WTC11 (cell line): ENCODE data around the gene LRFN2. TPM values are rescaled to one million over a fixed set of nuclear protein-coding genes. Genes with fewer than 3 reads are reported as not detected.

ENCODE experiments used
- ATAC-seq: fragments of 200-7000 bp; cut with Tn5 transposase; 2 replicates; pipeline ENCODE4 v1.10.0; 2021; ENCODE audit warnings: mild to moderate bottlenecking, moderate library complexity
- CTCF ChIA-PET: fragments of 300-600 bp; sonication (Branson Sonifier 250); formaldehyde crosslinking; loops from one replicate; lab custom pipeline; 2021; ENCODE audit warnings: antibody characterized with exemption; lab: Charles Lee
- POLR2A ChIA-PET: fragments of 350-600 bp; sonication (Branson Sonifier 250); formaldehyde crosslinking; loops from one replicate; lab custom pipeline; 2021; ENCODE audit warnings: antibody characterized with exemption; lab: Charles Lee
- DNase-seq: peaks from one replicate; pipeline ENCODE4 v3.0.0; 2021; ENCODE audit warnings: low spot score
- H3K27ac Mint-ChIP-seq: 2 replicates; pipeline ENCODE4 v1.8.0; 2021; ENCODE audit warnings: mixed read lengths
- H3K27me3 Mint-ChIP-seq: 2 replicates; pipeline ENCODE4 v1.8.0; 2021; ENCODE audit warnings: low read depth, mild to moderate bottlenecking, moderate library complexity, mixed read lengths
- H3K36me3 Mint-ChIP-seq: 2 replicates; pipeline ENCODE4 v1.8.0; 2021; ENCODE audit warnings: mixed read lengths
- H3K4me1 Mint-ChIP-seq: 2 replicates; pipeline ENCODE4 v1.8.0; 2022; ENCODE audit warnings: mixed read lengths
- H3K4me3 Mint-ChIP-seq: 2 replicates; pipeline ENCODE4 v1.8.0; 2021; ENCODE audit warnings: mild to moderate bottlenecking, moderate library complexity, mixed read lengths
- H3K9me3 Mint-ChIP-seq: 2 replicates; pipeline ENCODE4 v1.8.0; 2021; ENCODE audit warnings: mixed read lengths
- CREB1 ChIP-seq: sonication (generic); formaldehyde crosslinking; IDR thresholded peaks from 2 replicates; pipeline ENCODE4 v1.8.0; 2023; ENCODE audit warnings: mild to moderate bottlenecking, missing genetic modification reagents
- CREM ChIP-seq: sonication (generic); formaldehyde crosslinking; IDR thresholded peaks from 2 replicates; pipeline ENCODE4 v1.8.1; 2022; ENCODE audit warnings: mild to moderate bottlenecking, missing genetic modification reagents, moderate library complexity
- ELF4 ChIP-seq: sonication (generic); formaldehyde crosslinking; IDR thresholded peaks from 2 replicates; pipeline ENCODE4 v1.8.1; 2022; ENCODE audit warnings: low read depth, mild to moderate bottlenecking, moderate library complexity, missing genetic modification reagents
- ETV6 ChIP-seq: sonication (generic); formaldehyde crosslinking; IDR thresholded peaks from 2 replicates; pipeline ENCODE4 v1.8.1; 2022; ENCODE audit warnings: mild to moderate bottlenecking, missing genetic modification reagents
- FOXK1 ChIP-seq: sonication (generic); formaldehyde crosslinking; IDR thresholded peaks from 2 replicates; pipeline ENCODE4 v1.8.0; 2022; ENCODE audit warnings: mild to moderate bottlenecking, moderate library complexity, missing genetic modification reagents
- HMGA2 ChIP-seq: fragments of 250-450 bp; sonication (Bioruptor Pico); IDR thresholded peaks from 2 replicates; pipeline ENCODE4 v1.4.0; 2021; ENCODE audit warnings: mild to moderate bottlenecking, moderate library complexity
- IRF2 ChIP-seq: sonication (generic); formaldehyde crosslinking; IDR thresholded peaks from 2 replicates; pipeline ENCODE4 v1.8.0; 2022; ENCODE audit warnings: low read depth, missing genetic modification reagents, borderline replicate concordance
- PRRX2 ChIP-seq: fragments of 250-450 bp; sonication (Bioruptor Pico); IDR thresholded peaks from 2 replicates; pipeline ENCODE4 v1.8.0; 2021; ENCODE audit warnings: mild to moderate bottlenecking
- RELA ChIP-seq: sonication (generic); formaldehyde crosslinking; IDR thresholded peaks from 2 replicates; pipeline ENCODE4 v1.8.1; 2022; ENCODE audit warnings: missing genetic modification reagents, mild to moderate bottlenecking, borderline replicate concordance
- RORB ChIP-seq: fragments of 250-450 bp; sonication (Bioruptor Pico); IDR thresholded peaks from 2 replicates; pipeline ENCODE4 v1.9.0; 2021; ENCODE audit warnings: mild to moderate bottlenecking
- SP1 ChIP-seq: sonication (generic); formaldehyde crosslinking; conservative IDR thresholded peaks from 2 replicates; pipeline ENCODE4 v1.8.1; 2022; ENCODE audit warnings: missing genetic modification reagents
- ZNF232 ChIP-seq: sonication (generic); formaldehyde crosslinking; IDR thresholded peaks from 2 replicates; pipeline ENCODE4 v1.8.0; 2022; ENCODE audit warnings: mild to moderate bottlenecking, missing genetic modification reagents
- ZNF416 ChIP-seq: fragments of 250-450 bp; sonication (Bioruptor Pico); IDR thresholded peaks from 2 replicates; pipeline ENCODE4 v1.9.0; 2021; ENCODE audit warnings: mild to moderate bottlenecking, inconsistent platforms
- total RNA-seq: library from RNA; stranded (reverse); gene quantifications from 3 replicates; pipeline ENCODE4 v1.2.3, GENCODE V29; 2021
- TF ChIP-seq, protein P1 (sequence below): sonication (generic); formaldehyde crosslinking; IDR thresholded peaks from 2 replicates; pipeline ENCODE4 v1.8.0; 2023; ENCODE audit warnings: missing genetic modification reagents, mild to moderate bottlenecking, borderline replicate concordance
- TF ChIP-seq, protein P2 (sequence below): sonication (generic); formaldehyde crosslinking; IDR thresholded peaks from 2 replicates; pipeline ENCODE4 v1.8.0; 2023; ENCODE audit warnings: missing genetic modification reagents
- TF ChIP-seq, protein P3 (sequence below): fragments of 200-600 bp; IDR thresholded peaks from 2 replicates; pipeline ENCODE4 v1.8.0; 2022; ENCODE audit warnings: antibody characterized with exemption
- TF ChIP-seq, protein P4 (sequence below): sonication (generic); formaldehyde crosslinking; conservative IDR thresholded peaks from 2 replicates; pipeline ENCODE4 v1.8.1; 2023; ENCODE audit warnings: mild to moderate bottlenecking, low read depth, missing genetic modification reagents, moderate library complexity
- TF ChIP-seq, protein P5 (sequence below): sonication (generic); formaldehyde crosslinking; IDR thresholded peaks from 2 replicates; pipeline ENCODE4 v1.8.0; 2022; ENCODE audit warnings: missing genetic modification reagents
- TF ChIP-seq, protein P6 (sequence below): sonication (generic); formaldehyde crosslinking; IDR thresholded peaks from 2 replicates; pipeline ENCODE4 v1.8.1; 2022; ENCODE audit warnings: missing genetic modification reagents, borderline replicate concordance

LRFN2 gene
- total RNA-seq, 1 experiment from 2014 or later, result 1.6 TPM

DNA sequence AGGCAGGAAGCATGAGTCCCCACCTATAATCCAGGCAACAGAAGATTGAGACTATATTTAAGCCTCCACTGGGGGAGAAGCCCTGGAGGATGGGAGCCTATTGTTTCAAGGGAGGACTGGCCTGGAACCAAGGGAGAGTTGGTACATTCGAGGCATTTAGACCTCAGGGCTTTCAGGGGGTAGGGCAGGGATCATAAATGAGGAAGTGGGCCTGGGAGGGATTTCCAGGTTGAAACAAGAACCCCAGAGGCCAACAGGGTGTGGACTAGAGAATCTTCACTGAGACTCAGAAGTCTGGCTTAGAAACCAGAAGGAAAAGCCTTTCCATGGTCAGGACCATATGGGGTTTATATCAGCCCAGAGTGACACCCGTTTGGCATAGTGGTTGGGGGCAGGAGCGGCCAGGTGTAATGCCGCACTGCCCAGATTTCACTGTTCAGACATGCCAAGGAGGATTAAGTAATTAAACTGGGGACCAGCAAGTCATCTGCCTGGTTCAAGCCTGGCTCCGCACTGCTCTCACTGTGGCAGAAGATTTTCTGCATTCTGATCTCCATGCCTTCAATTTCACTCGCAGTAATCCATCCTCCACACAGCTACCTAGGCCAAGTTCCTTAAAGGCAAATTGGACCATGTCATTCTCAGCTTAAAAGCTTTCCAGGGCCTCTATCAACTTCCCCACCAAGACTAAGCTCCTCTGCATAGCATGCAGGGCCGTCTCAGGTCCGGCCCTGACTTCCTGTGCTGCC is 17.8 kb downstream of the LRFN2 start:
- ChIA-PET CTCF (interaction anchor here (1.0 to 2.0 kb wide), 3 partner anchors 11 to 33 kb away, joined by 3 to 6 read pairs (median 3); partner anchors contain the start of gene LRFN2), POLR2A (no interaction called here)

DNA sequence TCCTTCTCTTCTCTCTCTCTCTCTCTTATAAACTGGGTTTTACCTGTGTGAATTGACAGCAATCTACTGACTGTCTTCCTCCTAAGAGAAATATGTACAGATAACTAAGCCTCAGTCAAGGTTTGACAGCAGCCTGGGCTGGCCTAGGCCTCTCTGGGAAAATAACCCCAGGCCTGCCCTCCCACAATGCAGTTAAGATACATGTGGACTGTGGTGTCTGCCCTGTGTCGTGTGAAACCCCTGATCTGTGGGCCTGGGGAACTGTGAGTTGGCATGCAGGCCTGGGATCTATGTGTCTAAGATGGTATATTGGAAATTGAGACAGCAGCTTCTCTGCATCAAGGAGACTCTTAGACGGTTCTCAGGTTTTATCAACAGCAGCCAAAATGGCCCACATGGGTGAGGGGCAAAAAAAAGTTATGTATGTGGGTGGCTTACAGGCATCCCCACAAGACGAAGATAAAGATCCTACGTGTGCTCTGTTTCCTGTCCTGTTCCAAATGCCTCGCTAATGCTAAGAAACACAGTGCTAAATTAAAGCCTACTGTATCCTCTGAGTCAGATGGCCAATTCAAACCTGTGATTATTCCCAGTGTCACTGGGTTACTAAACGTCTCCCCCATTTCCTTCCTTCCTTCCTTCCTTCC is 19.0 kb downstream of the LRFN2 start:
- Mint-ChIP-seq H3K27ac (no peak overlapping the region), H3K4me1 (peaks cover 13% of the 10 kb centered on the region), H3K9me3 (peaks cover 9% of the 10 kb centered on the region; the same call in 1 of the 2 replicates), H3K27me3 (no peaks in the 10 kb centered on the region; the same call in 1 of the 2 replicates), H3K4me3 (no peak overlapping the region), H3K36me3 (no peaks in the 10 kb centered on the region)
- ChIA-PET CTCF (no interaction called here), POLR2A (no interaction called here)
- no peak for ATAC-seq
- no peak for DNase-seq
- TF ChIP-seq, protein P1, sequence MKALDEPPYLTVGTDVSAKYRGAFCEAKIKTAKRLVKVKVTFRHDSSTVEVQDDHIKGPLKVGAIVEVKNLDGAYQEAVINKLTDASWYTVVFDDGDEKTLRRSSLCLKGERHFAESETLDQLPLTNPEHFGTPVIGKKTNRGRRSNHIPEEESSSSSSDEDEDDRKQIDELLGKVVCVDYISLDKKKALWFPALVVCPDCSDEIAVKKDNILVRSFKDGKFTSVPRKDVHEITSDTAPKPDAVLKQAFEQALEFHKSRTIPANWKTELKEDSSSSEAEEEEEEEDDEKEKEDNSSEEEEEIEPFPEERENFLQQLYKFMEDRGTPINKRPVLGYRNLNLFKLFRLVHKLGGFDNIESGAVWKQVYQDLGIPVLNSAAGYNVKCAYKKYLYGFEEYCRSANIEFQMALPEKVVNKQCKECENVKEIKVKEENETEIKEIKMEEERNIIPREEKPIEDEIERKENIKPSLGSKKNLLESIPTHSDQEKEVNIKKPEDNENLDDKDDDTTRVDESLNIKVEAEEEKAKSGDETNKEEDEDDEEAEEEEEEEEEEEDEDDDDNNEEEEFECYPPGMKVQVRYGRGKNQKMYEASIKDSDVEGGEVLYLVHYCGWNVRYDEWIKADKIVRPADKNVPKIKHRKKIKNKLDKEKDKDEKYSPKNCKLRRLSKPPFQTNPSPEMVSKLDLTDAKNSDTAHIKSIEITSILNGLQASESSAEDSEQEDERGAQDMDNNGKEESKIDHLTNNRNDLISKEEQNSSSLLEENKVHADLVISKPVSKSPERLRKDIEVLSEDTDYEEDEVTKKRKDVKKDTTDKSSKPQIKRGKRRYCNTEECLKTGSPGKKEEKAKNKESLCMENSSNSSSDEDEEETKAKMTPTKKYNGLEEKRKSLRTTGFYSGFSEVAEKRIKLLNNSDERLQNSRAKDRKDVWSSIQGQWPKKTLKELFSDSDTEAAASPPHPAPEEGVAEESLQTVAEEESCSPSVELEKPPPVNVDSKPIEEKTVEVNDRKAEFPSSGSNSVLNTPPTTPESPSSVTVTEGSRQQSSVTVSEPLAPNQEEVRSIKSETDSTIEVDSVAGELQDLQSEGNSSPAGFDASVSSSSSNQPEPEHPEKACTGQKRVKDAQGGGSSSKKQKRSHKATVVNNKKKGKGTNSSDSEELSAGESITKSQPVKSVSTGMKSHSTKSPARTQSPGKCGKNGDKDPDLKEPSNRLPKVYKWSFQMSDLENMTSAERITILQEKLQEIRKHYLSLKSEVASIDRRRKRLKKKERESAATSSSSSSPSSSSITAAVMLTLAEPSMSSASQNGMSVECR, result no peak
- TF ChIP-seq, protein P2, sequence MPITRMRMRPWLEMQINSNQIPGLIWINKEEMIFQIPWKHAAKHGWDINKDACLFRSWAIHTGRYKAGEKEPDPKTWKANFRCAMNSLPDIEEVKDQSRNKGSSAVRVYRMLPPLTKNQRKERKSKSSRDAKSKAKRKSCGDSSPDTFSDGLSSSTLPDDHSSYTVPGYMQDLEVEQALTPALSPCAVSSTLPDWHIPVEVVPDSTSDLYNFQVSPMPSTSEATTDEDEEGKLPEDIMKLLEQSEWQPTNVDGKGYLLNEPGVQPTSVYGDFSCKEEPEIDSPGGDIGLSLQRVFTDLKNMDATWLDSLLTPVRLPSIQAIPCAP, result no peak
- TF ChIP-seq, protein P3, sequence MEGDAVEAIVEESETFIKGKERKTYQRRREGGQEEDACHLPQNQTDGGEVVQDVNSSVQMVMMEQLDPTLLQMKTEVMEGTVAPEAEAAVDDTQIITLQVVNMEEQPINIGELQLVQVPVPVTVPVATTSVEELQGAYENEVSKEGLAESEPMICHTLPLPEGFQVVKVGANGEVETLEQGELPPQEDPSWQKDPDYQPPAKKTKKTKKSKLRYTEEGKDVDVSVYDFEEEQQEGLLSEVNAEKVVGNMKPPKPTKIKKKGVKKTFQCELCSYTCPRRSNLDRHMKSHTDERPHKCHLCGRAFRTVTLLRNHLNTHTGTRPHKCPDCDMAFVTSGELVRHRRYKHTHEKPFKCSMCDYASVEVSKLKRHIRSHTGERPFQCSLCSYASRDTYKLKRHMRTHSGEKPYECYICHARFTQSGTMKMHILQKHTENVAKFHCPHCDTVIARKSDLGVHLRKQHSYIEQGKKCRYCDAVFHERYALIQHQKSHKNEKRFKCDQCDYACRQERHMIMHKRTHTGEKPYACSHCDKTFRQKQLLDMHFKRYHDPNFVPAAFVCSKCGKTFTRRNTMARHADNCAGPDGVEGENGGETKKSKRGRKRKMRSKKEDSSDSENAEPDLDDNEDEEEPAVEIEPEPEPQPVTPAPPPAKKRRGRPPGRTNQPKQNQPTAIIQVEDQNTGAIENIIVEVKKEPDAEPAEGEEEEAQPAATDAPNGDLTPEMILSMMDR, result no peak
- TF ChIP-seq SP1, result no peak
- no peak for TF ChIP-seq HMGA2 (CRISPR knock-in tag)
- no peak for TF ChIP-seq ELF4 (CRISPR knock-in tag)
- no peak for TF ChIP-seq ETV6
- TF ChIP-seq RORB (CRISPR knock-in tag), result no peak
- no peak for TF ChIP-seq IRF2 (CRISPR knock-in tag)
- TF ChIP-seq, protein P4, sequence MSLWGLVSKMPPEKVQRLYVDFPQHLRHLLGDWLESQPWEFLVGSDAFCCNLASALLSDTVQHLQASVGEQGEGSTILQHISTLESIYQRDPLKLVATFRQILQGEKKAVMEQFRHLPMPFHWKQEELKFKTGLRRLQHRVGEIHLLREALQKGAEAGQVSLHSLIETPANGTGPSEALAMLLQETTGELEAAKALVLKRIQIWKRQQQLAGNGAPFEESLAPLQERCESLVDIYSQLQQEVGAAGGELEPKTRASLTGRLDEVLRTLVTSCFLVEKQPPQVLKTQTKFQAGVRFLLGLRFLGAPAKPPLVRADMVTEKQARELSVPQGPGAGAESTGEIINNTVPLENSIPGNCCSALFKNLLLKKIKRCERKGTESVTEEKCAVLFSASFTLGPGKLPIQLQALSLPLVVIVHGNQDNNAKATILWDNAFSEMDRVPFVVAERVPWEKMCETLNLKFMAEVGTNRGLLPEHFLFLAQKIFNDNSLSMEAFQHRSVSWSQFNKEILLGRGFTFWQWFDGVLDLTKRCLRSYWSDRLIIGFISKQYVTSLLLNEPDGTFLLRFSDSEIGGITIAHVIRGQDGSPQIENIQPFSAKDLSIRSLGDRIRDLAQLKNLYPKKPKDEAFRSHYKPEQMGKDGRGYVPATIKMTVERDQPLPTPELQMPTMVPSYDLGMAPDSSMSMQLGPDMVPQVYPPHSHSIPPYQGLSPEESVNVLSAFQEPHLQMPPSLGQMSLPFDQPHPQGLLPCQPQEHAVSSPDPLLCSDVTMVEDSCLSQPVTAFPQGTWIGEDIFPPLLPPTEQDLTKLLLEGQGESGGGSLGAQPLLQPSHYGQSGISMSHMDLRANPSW, result no peak
- TF ChIP-seq PRRX2 (CRISPR knock-in tag), result no peak

More for the DNA sequence above, 17.8 kb downstream of the LRFN2 start:
- no peak for DNase-seq
- H3K9me3 Mint-ChIP-seq, result peaks cover 9% of the 10 kb centered on the region; the same call in 1 of the 2 replicates
- no peaks in the 10 kb centered on the region; the same call in 1 of the 2 replicates for H3K27me3 Mint-ChIP-seq
- ATAC-seq, result no peak
- H3K36me3 Mint-ChIP-seq, result no peaks in the 10 kb centered on the region
- TF ChIP-seq RELA (CRISPR knock-in tag) (no peak), CREM (CRISPR knock-in tag) (no peak), ZNF416 (CRISPR knock-in tag) (no peak), FOXK1 (CRISPR knock-in tag) (no peak), PRRX2 (CRISPR knock-in tag) (no peak), ZNF232 (CRISPR knock-in tag) (no peak), CREB1 (CRISPR knock-in tag) (no peak)
- TF ChIP-seq, protein P5, sequence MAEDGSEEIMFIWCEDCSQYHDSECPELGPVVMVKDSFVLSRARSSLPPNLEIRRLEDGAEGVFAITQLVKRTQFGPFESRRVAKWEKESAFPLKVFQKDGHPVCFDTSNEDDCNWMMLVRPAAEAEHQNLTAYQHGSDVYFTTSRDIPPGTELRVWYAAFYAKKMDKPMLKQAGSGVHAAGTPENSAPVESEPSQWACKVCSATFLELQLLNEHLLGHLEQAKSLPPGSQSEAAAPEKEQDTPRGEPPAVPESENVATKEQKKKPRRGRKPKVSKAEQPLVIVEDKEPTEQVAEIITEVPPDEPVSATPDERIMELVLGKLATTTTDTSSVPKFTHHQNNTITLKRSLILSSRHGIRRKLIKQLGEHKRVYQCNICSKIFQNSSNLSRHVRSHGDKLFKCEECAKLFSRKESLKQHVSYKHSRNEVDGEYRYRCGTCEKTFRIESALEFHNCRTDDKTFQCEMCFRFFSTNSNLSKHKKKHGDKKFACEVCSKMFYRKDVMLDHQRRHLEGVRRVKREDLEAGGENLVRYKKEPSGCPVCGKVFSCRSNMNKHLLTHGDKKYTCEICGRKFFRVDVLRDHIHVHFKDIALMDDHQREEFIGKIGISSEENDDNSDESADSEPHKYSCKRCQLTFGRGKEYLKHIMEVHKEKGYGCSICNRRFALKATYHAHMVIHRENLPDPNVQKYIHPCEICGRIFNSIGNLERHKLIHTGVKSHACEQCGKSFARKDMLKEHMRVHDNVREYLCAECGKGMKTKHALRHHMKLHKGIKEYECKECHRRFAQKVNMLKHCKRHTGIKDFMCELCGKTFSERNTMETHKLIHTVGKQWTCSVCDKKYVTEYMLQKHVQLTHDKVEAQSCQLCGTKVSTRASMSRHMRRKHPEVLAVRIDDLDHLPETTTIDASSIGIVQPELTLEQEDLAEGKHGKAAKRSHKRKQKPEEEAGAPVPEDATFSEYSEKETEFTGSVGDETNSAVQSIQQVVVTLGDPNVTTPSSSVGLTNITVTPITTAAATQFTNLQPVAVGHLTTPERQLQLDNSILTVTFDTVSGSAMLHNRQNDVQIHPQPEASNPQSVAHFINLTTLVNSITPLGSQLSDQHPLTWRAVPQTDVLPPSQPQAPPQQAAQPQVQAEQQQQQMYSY (CRISPR knock-in tag), result no peak
- TF ChIP-seq, protein P6, sequence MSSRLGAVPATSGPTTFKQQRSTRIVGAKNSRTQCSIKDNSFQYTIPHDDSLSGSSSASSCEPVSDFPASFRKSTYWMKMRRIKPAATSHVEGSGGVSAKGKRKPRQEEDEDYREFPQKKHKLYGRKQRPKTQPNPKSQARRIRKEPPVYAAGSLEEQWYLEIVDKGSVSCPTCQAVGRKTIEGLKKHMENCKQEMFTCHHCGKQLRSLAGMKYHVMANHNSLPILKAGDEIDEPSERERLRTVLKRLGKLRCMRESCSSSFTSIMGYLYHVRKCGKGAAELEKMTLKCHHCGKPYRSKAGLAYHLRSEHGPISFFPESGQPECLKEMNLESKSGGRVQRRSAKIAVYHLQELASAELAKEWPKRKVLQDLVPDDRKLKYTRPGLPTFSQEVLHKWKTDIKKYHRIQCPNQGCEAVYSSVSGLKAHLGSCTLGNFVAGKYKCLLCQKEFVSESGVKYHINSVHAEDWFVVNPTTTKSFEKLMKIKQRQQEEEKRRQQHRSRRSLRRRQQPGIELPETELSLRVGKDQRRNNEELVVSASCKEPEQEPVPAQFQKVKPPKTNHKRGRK (CRISPR knock-in tag), result no peak
- TF ChIP-seq, all 79 proteins: peak for 0
- no peak overlapping the region; the same call in 1 of the 2 replicates for H3K27ac Mint-ChIP-seq
- peaks cover 6% of the 10 kb centered on the region; the same call in 1 of the 2 replicates for H3K4me1 Mint-ChIP-seq
- H3K4me3 Mint-ChIP-seq, result no peak overlapping the region
